ENCODE data around the gene MMRN2. TPM values are rescaled to one million over a fixed set of nuclear protein-coding genes. Genes with fewer than 3 reads are reported as not detected.

Gene MMRN2
- total RNA-seq, 1 experiment from 2014 or later = 1.7 TPM

DNA sequence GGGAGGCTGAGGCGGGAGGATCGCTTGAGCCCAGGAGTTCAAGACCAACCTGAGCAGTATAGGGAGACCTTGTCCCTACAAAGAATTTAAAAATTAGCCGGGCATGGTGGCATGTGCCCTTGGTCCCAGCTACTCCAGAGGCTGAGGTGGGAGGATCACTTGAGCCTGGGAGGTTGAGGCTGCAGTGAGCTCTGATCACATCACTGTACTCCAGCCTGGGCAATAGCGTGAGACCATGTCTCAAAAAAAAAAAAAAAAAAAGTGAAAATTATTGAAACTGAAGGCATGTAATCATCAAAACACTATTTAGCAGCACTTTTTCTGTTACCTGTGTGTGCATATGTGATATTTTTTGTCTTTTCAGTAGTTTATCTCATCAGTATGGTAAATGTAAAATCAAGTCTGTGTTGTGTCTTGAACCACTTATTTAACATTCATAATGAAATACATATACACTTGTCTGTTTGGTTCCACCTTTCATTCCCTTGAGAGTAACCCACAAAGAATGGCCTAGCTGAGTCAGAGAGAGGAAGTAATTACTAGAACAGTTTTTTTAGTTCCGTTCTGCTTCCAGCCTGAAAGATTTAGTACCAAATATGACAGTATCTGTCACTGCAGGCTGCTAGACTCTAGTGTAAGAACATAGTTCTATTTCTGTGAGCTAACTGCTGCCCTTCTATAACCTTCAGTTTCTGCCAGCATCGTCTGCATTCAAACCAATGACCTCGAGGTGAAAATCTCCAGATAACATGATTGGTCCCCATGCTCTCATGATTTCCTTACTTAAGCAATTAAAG, 68.6 kb downstream of the MMRN2 start:
- H3K4me3 ChIP-seq = no peak overlapping the region
- H3K36me3 ChIP-seq = peaks cover 16% of the 10 kb centered on the region
- H3K9me3 ChIP-seq = no peaks in the 10 kb centered on the region
- H3K27me3 ChIP-seq = no peaks in the 10 kb centered on the region
- DNase-seq = no peak

Other genes with a start within 250 kb of the MMRN2 start
- 32.6 and 35.1 TPM in 2 replicates for gene BMPR1A, start 201.0 kb downstream of the MMRN2 start, total RNA-seq (2014; rRNA removed; shearing (Covaris generic); ENCODE audit: low replicate concordance)
- 6.2 and 7.6 TPM in 2 replicates for gene SNCG, start 984 bp upstream of the MMRN2 start, total RNA-seq (2014; rRNA removed; shearing (Covaris generic); ENCODE audit: low replicate concordance)
- gene ADIRF, start 10.9 kb upstream of the MMRN2 start, total RNA-seq (2014; rRNA removed; shearing (Covaris generic); ENCODE audit: low replicate concordance) = 165 and 212 TPM in 2 replicates
- 12.0 TPM in 1 of 2 replicates, not detected in the other for gene FAM25A, start 62.7 kb upstream of the MMRN2 start, total RNA-seq (2014; rRNA removed; shearing (Covaris generic); ENCODE audit: low replicate concordance)
- 300 and 363 TPM in 2 replicates for gene GLUD1, start 137.2 kb upstream of the MMRN2 start, total RNA-seq (2014; rRNA removed; shearing (Covaris generic); ENCODE audit: low replicate concordance)
- 18.6 and 27.0 TPM in 2 replicates for gene SHLD2, start 137.6 kb upstream of the MMRN2 start, total RNA-seq (2014; rRNA removed; shearing (Covaris generic); ENCODE audit: low replicate concordance)

Measured in MG63 (cell line).